Ovary (tissue), 9 donors: ENCODE results near the gene NCKAP1. TPM values are rescaled to one million over a fixed set of nuclear protein-coding genes. Genes with fewer than 3 reads are reported as not detected.
"Not testable (repeated sequence)": the region's sequence is repeated elsewhere in the genome, so short reads cannot be mapped to it uniquely, and the experiment has no call there.

Source experiments
- DNase-seq, 5 donors: peaks; one replicate each; pipeline ENCODE4 v3.0.0-alpha.2; 2019 to 2020
- H3K27ac ChIP-seq, 2 donors: fragments of 200-600 bp; one replicate each; pipeline versions ENCODE4 v1.5.1 to v1.8.0; 2019 to 2022
- H3K27me3 ChIP-seq: fragments of 200-600 bp; one replicate; pipeline ENCODE4 v1.8.0; 2022
- H3K36me3 ChIP-seq: fragments of 200-600 bp; sonication (generic); one replicate; pipeline ENCODE4 v1.5.1; 2019
- H3K4me1 ChIP-seq: one replicate; pipeline ENCODE4 v1.8.1; 2013; ENCODE audit warnings: mild to moderate bottlenecking, moderate library complexity; ENCODE audit not compliant: insufficient read depth
- H3K4me3 ChIP-seq: fragments of 200-600 bp; sonication (generic); one replicate; pipeline ENCODE4 v1.5.1; 2017
- H3K9me3 ChIP-seq, 2 donors: fragments of 200-600 bp in 1 of 2; sonication (generic) in 1 of 2; one replicate each; pipeline versions ENCODE4 v1.5.1 to v1.8.1; 2013 to 2019; ENCODE audit warnings: mild to moderate bottlenecking in 1 of 2, moderate library complexity in 1 of 2
- EP300 ChIP-seq: sonication (generic); formaldehyde crosslinking; IDR thresholded peaks from one replicate; pipeline ENCODE4 v1.6.1; 2017; ENCODE audit warnings: antibody characterized with exemption
- POLR2A ChIP-seq: fragments of 450-650 bp; IDR thresholded peaks from one replicate; pipeline ENCODE4 v1.6.1; 2017; ENCODE audit warnings: antibody characterized with exemption, mild to moderate bottlenecking, moderate library complexity
- WGBS, 3 donors: extraction: QIAGEN DNeasy Blood & Tissue Kit in 1 of 3; methylation state at CpG; one replicate each; pipeline versions ENCODE4 v1.1.5 to v1.1.7; 2013 to 2017; 5-methylcytosine and 5-hydroxymethylcytosine counted together
- intact Hi-C, 4 donors: fragments of 100-400 bp; cut with DNase I; formaldehyde crosslinking; loops; one replicate each; pipeline versions ENCODE4 v1.11.0 to v1.15.1; 2022 to 2023
- polyA plus RNA-seq, 2 donors: library from polyadenylated mRNA; stranded (reverse); fragments of 200-250 nt in 1 of 2; fragments of 350-450 nt in 1 of 2; fragmentation: Illumina TruSeq in 1 of 2; extraction: RNeasy Lipid Tissue Mini Kit (QIAGEN cat#74804) in 1 of 2; gene quantifications; one replicate each; pipeline ENCODE4 v1.2.3, GENCODE V29; 2013 to 2014
- total RNA-seq, 7 donors: library from RNA; depleted of rRNA in 2 of 7; stranded (reverse); fragments of >200 nt in 2 of 7; fragmentation: NEBNext Ultra II Directional in 3 of 7; extraction: Animal tissue kit (Norgen Biotek cat#: 25700) in 3 of 7; gene quantifications; one replicate each; pipeline versions ENCODE4 v1.1.0 to v1.2.4, GENCODE V29; 2016 to 2023
- TF ChIP-seq, protein P1 (sequence below), 3 donors: fragments of 450-650 bp in 2 of 3; fragments of 200-600 bp in 1 of 3; IDR thresholded peaks; one replicate each; pipeline versions ENCODE4 v1.5.1 to v1.8.0; 2016 to 2022; ENCODE audit warnings: antibody characterized with exemption in 3 of 3, mild to moderate bottlenecking in 1 of 3
- donor health status: DM: no; HTN: no; CAD: no; lungs with moderate emphysema.
- donor health status: DM: no; HTN: no; CAD: no.
- donor health status: Bipolar disorder and iron deficiency.
- donor health status: DM: yes; HTN: yes; CAD: no.
- donor health status: DM: no; HTN: no; CAD: no.
- donor health status: DM: yes; HTN: yes; CAD: no.

Gene NCKAP1
- total and polyA plus RNA-seq, 9 donors: 59.9 to 122 (median 100) TPM

DNA sequence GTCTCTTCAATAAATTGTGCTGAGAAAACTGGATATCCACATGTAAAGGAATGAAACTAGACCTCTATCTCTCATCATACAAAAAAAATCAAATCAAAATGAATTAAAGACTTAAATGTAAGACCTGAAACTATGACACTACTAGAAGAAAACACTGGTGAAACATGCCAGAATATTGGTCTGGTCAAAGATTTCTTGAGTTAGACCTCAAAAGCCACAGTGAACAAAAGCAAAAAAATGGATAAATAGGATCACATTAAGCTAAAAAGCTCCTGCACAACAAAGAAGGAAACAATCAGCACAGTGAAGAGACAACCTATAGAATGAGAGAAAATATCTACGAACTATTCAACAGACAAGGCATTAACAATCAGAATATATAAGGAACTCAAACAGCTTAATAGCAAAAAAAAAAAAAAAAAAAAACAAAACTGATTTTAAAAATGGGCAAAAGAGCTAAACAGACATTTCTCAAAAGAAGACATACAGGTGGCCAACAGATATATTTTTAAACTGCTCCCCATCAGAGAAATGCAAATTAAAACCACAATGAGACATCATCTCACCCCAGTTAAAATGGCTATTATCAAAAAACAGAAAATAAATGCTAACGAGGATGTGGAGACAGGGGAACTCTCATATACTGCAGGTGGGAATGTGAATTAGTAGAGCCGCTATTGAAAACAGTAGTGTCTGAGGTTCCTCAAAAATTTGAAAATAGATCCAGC, 66.3 kb downstream of the NCKAP1 start:
- DNase-seq: no peak
- Histone ChIP-seq H3K4me3 (no peak overlapping the region), H3K36me3 (no peaks in the 10 kb centered on the region), H3K4me1 (no peaks in the 10 kb centered on the region), H3K27ac (no peak overlapping the region), H3K27me3 (no peaks in the 10 kb centered on the region), H3K9me3 (no peaks in the 10 kb centered on the region)
- intact Hi-C loops: loop anchor here in 2 of 4 donors (10.0 kb wide), 2 partner anchors 187 to 207 kb away; no protein-coding TSS in a partner anchor
- TF ChIP-seq, protein P1, sequence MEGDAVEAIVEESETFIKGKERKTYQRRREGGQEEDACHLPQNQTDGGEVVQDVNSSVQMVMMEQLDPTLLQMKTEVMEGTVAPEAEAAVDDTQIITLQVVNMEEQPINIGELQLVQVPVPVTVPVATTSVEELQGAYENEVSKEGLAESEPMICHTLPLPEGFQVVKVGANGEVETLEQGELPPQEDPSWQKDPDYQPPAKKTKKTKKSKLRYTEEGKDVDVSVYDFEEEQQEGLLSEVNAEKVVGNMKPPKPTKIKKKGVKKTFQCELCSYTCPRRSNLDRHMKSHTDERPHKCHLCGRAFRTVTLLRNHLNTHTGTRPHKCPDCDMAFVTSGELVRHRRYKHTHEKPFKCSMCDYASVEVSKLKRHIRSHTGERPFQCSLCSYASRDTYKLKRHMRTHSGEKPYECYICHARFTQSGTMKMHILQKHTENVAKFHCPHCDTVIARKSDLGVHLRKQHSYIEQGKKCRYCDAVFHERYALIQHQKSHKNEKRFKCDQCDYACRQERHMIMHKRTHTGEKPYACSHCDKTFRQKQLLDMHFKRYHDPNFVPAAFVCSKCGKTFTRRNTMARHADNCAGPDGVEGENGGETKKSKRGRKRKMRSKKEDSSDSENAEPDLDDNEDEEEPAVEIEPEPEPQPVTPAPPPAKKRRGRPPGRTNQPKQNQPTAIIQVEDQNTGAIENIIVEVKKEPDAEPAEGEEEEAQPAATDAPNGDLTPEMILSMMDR (IDR thresholded peaks at IDR 0.05): no peak
- TF ChIP-seq EP300: no peak
- no peak for TF ChIP-seq POLR2A
- 97 to 99% (median 98%) methylated on average over 3 of the region's 3 CpGs for WGBS, 3 donors

DNA sequence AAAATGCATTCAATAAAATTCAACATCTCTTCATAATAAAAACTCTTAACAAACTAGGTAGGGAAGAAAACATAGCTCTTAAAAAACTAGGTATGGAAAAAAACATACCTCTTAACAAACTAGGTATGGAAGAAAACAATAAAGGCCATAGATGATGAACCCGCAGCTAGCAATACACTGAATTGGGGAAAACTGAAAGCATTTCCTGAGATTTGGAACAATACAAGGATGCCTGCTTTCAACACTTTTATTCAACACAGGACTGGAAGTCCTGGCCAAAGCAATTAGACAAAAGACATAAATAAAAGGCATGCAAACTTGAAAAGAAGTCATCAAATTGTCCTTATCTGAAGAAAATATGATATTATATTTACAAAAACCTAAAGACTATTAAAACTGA, 67.8 kb downstream of the NCKAP1 start:
- Histone ChIP-seq H3K27ac (no peak overlapping the region), H3K27me3 (no peaks in the 10 kb centered on the region), H3K4me1 (no peaks in the 10 kb centered on the region), H3K4me3 (no peak overlapping the region), H3K36me3 (no peaks in the 10 kb centered on the region), H3K9me3 (no peaks in the 10 kb centered on the region)
- no peak for DNase-seq
- intact Hi-C loops: loop anchor here in 2 of 4 donors (10.0 kb wide), 2 partner anchors 186 to 206 kb away; no protein-coding TSS in a partner anchor
- TF ChIP-seq, protein P1 (IDR thresholded peaks at IDR 0.05): no peak
- TF ChIP-seq EP300 (no peak), POLR2A (no peak)
- WGBS, 3 donors: 91 to 95% (median 92%) methylated on average over 1 of the region's 1 CpG

DNA sequence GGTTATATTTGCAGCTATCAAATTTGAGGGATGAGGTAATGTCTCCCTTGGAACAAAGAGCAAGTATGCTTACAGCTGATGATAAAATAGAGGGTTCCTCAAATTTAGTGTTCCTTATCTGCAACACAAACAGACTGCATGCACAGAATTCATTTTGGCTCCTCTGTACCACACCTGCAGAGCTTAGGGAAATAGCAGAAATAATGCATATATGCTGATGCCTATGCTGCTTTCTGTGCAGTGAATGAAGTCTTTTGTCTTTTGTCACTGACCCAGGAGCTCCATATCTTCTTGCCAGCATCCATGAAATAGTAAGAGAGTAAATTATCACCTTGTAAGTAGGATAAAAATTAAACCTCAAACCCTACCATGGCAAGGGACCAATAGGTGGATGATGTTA, 69.8 kb downstream of the NCKAP1 start:
- intact Hi-C loops: no loop called here

DNA sequence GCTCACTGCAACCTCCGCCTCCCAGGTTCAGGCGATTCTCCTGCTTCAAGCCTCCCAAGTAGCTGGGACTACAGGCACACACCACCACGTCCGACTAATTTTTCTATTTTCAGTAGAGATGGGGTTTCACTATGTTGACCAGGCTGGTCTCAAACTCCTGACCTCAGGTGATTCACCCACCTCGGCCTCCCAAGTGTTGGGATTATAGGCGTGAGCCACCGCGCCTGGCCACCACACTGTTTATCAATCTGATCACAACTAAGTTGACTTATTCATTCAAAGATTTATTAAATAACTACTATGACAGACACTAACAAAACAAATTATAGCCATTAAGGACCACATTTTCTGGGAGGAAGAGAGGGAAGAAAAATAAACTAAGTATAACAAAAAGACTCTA, 71.9 kb downstream of the NCKAP1 start:
- H3K36me3 ChIP-seq, H3K4me1 ChIP-seq, DNase-seq, H3K27ac ChIP-seq, intact Hi-C loops, H3K27me3 ChIP-seq, H3K9me3 ChIP-seq, H3K4me3 ChIP-seq: not testable (repeated sequence)
- WGBS, 3 donors: 93 to 99% (median 97%) methylated on average over 8 of the region's 8 CpGs

More for the DNA sequence above, 69.8 kb downstream of the NCKAP1 start:
- DNase-seq: no peak
- Histone ChIP-seq H3K27ac (no peak overlapping the region), H3K4me1 (no peaks in the 10 kb centered on the region), H3K27me3 (no peaks in the 10 kb centered on the region), H3K36me3 (no peaks in the 10 kb centered on the region), H3K4me3 (no peak overlapping the region), H3K9me3 (no peaks in the 10 kb centered on the region)
- TF ChIP-seq EP300 (no peak), POLR2A (no peak)
- TF ChIP-seq, protein P1 (IDR thresholded peaks at IDR 0.05): no peak

DNA sequence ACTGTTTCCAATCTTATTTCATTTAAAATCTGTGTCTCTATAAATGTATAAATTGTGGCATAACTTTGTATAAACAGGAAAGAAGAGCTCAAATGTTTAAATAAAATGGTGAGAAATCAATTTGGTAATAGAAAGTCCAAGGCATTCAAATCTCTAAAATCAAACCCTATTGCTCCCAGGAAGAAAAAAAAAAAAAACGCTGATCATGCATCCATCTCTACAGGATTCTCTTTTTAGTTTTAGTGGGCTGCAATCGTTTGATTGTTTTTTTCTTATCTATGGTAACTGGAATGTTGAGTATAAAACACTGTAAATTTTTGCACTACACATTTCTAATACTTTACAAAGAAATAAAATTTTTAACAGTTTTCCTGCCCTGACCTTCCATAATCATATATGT, 75.6 kb downstream of the NCKAP1 start:
- intact Hi-C loops: no loop called here
- no peak for DNase-seq
- Histone ChIP-seq H3K27me3 (no peaks in the 10 kb centered on the region), H3K4me3 (no peak overlapping the region), H3K9me3 (no peaks in the 10 kb centered on the region), H3K27ac (no peak overlapping the region), H3K4me1 (no peaks in the 10 kb centered on the region), H3K36me3 (no peaks in the 10 kb centered on the region)
- 37 to 46% (median 43%) methylated on average over 2 of the region's 2 CpGs for WGBS, 3 donors
- TF ChIP-seq POLR2A (no peak), EP300 (no peak)
- TF ChIP-seq, protein P1 (IDR thresholded peaks at IDR 0.05): no peak

- H3K36me3 ChIP-seq, H3K4me1 ChIP-seq, DNase-seq, H3K4me3 ChIP-seq, H3K27me3 ChIP-seq, H3K9me3 ChIP-seq, H3K27ac ChIP-seq, intact Hi-C loops: not testable (repeated sequence)
- 95 to 98% (median 95%) methylated on average over 1 to 2 of the region's 2 CpGs for WGBS, 3 donors
Observed at GRCh38 chr2:182960869-182961268, 77.4 kb downstream of the NCKAP1 start.
